Measurements from ENCODE around the gene TSFM.

TSFM gene

GRCh38 chr12:57795354-57795753 lies 12.8 kb downstream of the TSFM start:
- Histone ChIP-seq H3K9ac (ENCODE audit: low read length) (no peak overlapping the region), H3K9me3 (ENCODE audit: control insufficient read depth, low read depth, low read length) (no peaks in the 10 kb centered on the region), H3K27me3 (ENCODE audit: control insufficient read depth, insufficient read depth, low read length) (no peaks in the 10 kb centered on the region), H3K36me3 (ENCODE audit: control insufficient read depth, low read depth, low read length) (peaks cover 49% of the 10 kb centered on the region), H3K27ac (ENCODE audit: low read length) (no peak overlapping the region), H3K4me3 (ENCODE audit: low read length) (no peak overlapping the region), H3K4me1 (ENCODE audit: control insufficient read depth, low read depth, low read length) (no peaks in the 10 kb centered on the region)

- Histone ChIP-seq H3K4me1 (ENCODE audit: control insufficient read depth, low read depth, low read length) (no peaks in the 10 kb centered on the region), H3K4me3 (ENCODE audit: low read length) (no peak overlapping the region), H3K27me3 (ENCODE audit: control insufficient read depth, insufficient read depth, low read length) (no peaks in the 10 kb centered on the region), H3K36me3 (ENCODE audit: control insufficient read depth, low read depth, low read length) (peaks cover 40% of the 10 kb centered on the region), H3K9ac (ENCODE audit: low read length) (no peak overlapping the region), H3K9me3 (ENCODE audit: control insufficient read depth, low read depth, low read length) (no peaks in the 10 kb centered on the region), H3K27ac (ENCODE audit: low read length) (no peak overlapping the region)
Observed at GRCh38 chr12:57796996-57797395, 14.4 kb downstream of the TSFM start.

- H3K36me3 ChIP-seq (ENCODE audit: control insufficient read depth, low read depth, low read length): peaks cover 33% of the 10 kb centered on the region
Observed at GRCh38 chr12:57797933-57798332, 15.3 kb downstream of the TSFM start.

GRCh38 chr12:57800965-57801364 lies 18.4 kb downstream of the TSFM start:
- Histone ChIP-seq H3K9ac (ENCODE audit: low read length) (no peak overlapping the region), H3K27me3 (ENCODE audit: control insufficient read depth, insufficient read depth, low read length) (no peaks in the 10 kb centered on the region), H3K4me1 (ENCODE audit: control insufficient read depth, low read depth, low read length) (no peaks in the 10 kb centered on the region), H3K36me3 (ENCODE audit: control insufficient read depth, low read depth, low read length) (peaks cover 17% of the 10 kb centered on the region), H3K27ac (ENCODE audit: low read length) (no peak overlapping the region), H3K4me3 (ENCODE audit: low read length) (no peak overlapping the region), H3K9me3 (ENCODE audit: control insufficient read depth, low read depth, low read length) (no peaks in the 10 kb centered on the region)

More at GRCh38 chr12:57797933-57798332, 15.3 kb downstream of the TSFM start:
- Histone ChIP-seq H3K9ac (ENCODE audit: low read length) (no peak overlapping the region), H3K9me3 (ENCODE audit: control insufficient read depth, low read depth, low read length) (no peaks in the 10 kb centered on the region), H3K4me1 (ENCODE audit: control insufficient read depth, low read depth, low read length) (no peaks in the 10 kb centered on the region), H3K27ac (ENCODE audit: low read length) (no peak overlapping the region), H3K27me3 (ENCODE audit: control insufficient read depth, insufficient read depth, low read length) (no peaks in the 10 kb centered on the region), H3K4me3 (ENCODE audit: low read length) (no peak overlapping the region)

GRCh38 chr12:57802607-57803006 lies 20.0 kb downstream of the TSFM start:
- Histone ChIP-seq H3K9ac (ENCODE audit: low read length) (no peak overlapping the region), H3K27me3 (ENCODE audit: control insufficient read depth, insufficient read depth, low read length) (no peaks in the 10 kb centered on the region), H3K9me3 (ENCODE audit: control insufficient read depth, low read depth, low read length) (no peaks in the 10 kb centered on the region), H3K27ac (ENCODE audit: low read length) (no peak overlapping the region), H3K36me3 (ENCODE audit: control insufficient read depth, low read depth, low read length) (peaks cover 4% of the 10 kb centered on the region), H3K4me3 (ENCODE audit: low read length) (no peak overlapping the region), H3K4me1 (ENCODE audit: control insufficient read depth, low read depth, low read length) (no peaks in the 10 kb centered on the region)

- Histone ChIP-seq H3K27ac (ENCODE audit: low read length) (no peak overlapping the region), H3K9ac (ENCODE audit: low read length) (no peak overlapping the region), H3K36me3 (ENCODE audit: control insufficient read depth, low read depth, low read length) (peaks cover 4% of the 10 kb centered on the region), H3K27me3 (ENCODE audit: control insufficient read depth, insufficient read depth, low read length) (no peaks in the 10 kb centered on the region), H3K4me3 (ENCODE audit: low read length) (no peak overlapping the region), H3K4me1 (ENCODE audit: control insufficient read depth, low read depth, low read length) (no peaks in the 10 kb centered on the region), H3K9me3 (ENCODE audit: control insufficient read depth, low read depth, low read length) (no peaks in the 10 kb centered on the region)
Observed at GRCh38 chr12:57803319-57803893, 20.8 kb downstream of the TSFM start.

GRCh38 chr12:57806677-57807076 lies 24.1 kb downstream of the TSFM start:
- Histone ChIP-seq H3K4me1 (ENCODE audit: control insufficient read depth, low read depth, low read length) (no peaks in the 10 kb centered on the region), H3K9me3 (ENCODE audit: control insufficient read depth, low read depth, low read length) (no peaks in the 10 kb centered on the region), H3K9ac (ENCODE audit: low read length) (no peak overlapping the region), H3K4me3 (ENCODE audit: low read length) (no peak overlapping the region), H3K27ac (ENCODE audit: low read length) (no peak overlapping the region), H3K27me3 (ENCODE audit: control insufficient read depth, insufficient read depth, low read length) (no peaks in the 10 kb centered on the region), H3K36me3 (ENCODE audit: control insufficient read depth, low read depth, low read length) (no peaks in the 10 kb centered on the region)

- H3K27ac ChIP-seq (ENCODE audit: low read length): no peak overlapping the region
- no peaks in the 10 kb centered on the region for H3K9me3 ChIP-seq (ENCODE audit: control insufficient read depth, low read depth, low read length)
- H3K27me3 ChIP-seq (ENCODE audit: control insufficient read depth, insufficient read depth, low read length): no peaks in the 10 kb centered on the region
- H3K4me3 ChIP-seq (ENCODE audit: low read length): no peak overlapping the region
- H3K36me3 ChIP-seq (ENCODE audit: control insufficient read depth, low read depth, low read length): no peaks in the 10 kb centered on the region
- H3K9ac ChIP-seq (ENCODE audit: low read length): no peak overlapping the region
- no peaks in the 10 kb centered on the region for H3K4me1 ChIP-seq (ENCODE audit: control insufficient read depth, low read depth, low read length)
Observed at GRCh38 chr12:57807285-57807684, 24.7 kb downstream of the TSFM start.

- Histone ChIP-seq H3K27me3 (ENCODE audit: control insufficient read depth, insufficient read depth, low read length) (no peaks in the 10 kb centered on the region), H3K36me3 (ENCODE audit: control insufficient read depth, low read depth, low read length) (no peaks in the 10 kb centered on the region), H3K4me3 (ENCODE audit: low read length) (no peak overlapping the region), H3K9me3 (ENCODE audit: control insufficient read depth, low read depth, low read length) (no peaks in the 10 kb centered on the region), H3K4me1 (ENCODE audit: control insufficient read depth, low read depth, low read length) (no peaks in the 10 kb centered on the region), H3K27ac (ENCODE audit: low read length) (no peak overlapping the region), H3K9ac (ENCODE audit: low read length) (no peak overlapping the region)
Observed at GRCh38 chr12:57808351-57808750, 25.8 kb downstream of the TSFM start.

- Histone ChIP-seq H3K27me3 (ENCODE audit: control insufficient read depth, insufficient read depth, low read length) (no peaks in the 10 kb centered on the region), H3K4me3 (ENCODE audit: low read length) (no peak overlapping the region), H3K27ac (ENCODE audit: low read length) (no peak overlapping the region), H3K9ac (ENCODE audit: low read length) (no peak overlapping the region), H3K4me1 (ENCODE audit: control insufficient read depth, low read depth, low read length) (no peaks in the 10 kb centered on the region), H3K36me3 (ENCODE audit: control insufficient read depth, low read depth, low read length) (no peaks in the 10 kb centered on the region), H3K9me3 (ENCODE audit: control insufficient read depth, low read depth, low read length) (no peaks in the 10 kb centered on the region)
Observed at GRCh38 chr12:57809425-57809824, 26.8 kb downstream of the TSFM start.

GRCh38 chr12:57810450-57810849 lies 27.9 kb downstream of the TSFM start:
- no peaks in the 10 kb centered on the region for H3K9me3 ChIP-seq (ENCODE audit: control insufficient read depth, low read depth, low read length)
- H3K4me1 ChIP-seq (ENCODE audit: control insufficient read depth, low read depth, low read length): no peaks in the 10 kb centered on the region
- H3K9ac ChIP-seq (ENCODE audit: low read length): no peak overlapping the region
- no peaks in the 10 kb centered on the region for H3K27me3 ChIP-seq (ENCODE audit: control insufficient read depth, insufficient read depth, low read length)
- no peaks in the 10 kb centered on the region for H3K36me3 ChIP-seq (ENCODE audit: control insufficient read depth, low read depth, low read length)
- no peak overlapping the region for H3K27ac ChIP-seq (ENCODE audit: low read length)
- H3K4me3 ChIP-seq (ENCODE audit: low read length): no peak overlapping the region

- H3K9me3 ChIP-seq (ENCODE audit: control insufficient read depth, low read depth, low read length): no peaks in the 10 kb centered on the region
- H3K9ac ChIP-seq (ENCODE audit: low read length): no peak overlapping the region
- no peak overlapping the region for H3K27ac ChIP-seq (ENCODE audit: low read length)
- H3K27me3 ChIP-seq (ENCODE audit: control insufficient read depth, insufficient read depth, low read length): no peaks in the 10 kb centered on the region
- no peaks in the 10 kb centered on the region for H3K4me1 ChIP-seq (ENCODE audit: control insufficient read depth, low read depth, low read length)
- no peak overlapping the region for H3K4me3 ChIP-seq (ENCODE audit: low read length)
- no peaks in the 10 kb centered on the region for H3K36me3 ChIP-seq (ENCODE audit: control insufficient read depth, low read depth, low read length)
Observed at GRCh38 chr12:57811028-57811755, 28.6 kb downstream of the TSFM start.
